ENCODE measurements around the gene SLITRK5.

Gene SLITRK5

DNA sequence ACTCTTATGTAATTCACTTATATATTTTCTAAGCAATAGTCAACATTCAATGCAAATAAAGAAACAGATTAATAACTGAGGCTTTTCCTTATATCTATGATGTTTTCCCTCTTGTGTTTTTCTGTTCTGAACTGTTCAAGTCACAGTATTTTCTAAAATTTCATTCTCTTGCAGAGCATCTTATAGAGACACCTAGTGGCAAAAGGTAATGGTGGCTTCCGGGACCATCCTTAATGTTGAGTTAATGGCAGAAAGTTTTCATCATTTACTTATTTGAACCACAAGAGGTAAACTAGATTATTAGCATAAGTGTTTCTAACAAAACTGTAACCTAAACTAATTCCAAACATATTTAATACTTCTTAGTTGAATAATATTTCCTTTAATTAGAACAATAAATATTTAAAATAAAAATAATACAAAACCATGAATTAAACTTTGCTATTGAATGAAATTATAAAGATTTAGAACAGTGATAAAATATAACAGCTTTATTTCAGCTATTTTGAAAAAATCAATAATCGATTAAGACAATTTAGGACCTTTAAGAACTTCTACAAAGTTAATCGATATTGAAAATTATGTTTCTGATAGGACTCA is 1.7 kb upstream of the SLITRK5 start:
- Histone ChIP-seq H2AFZ (ENCODE audit: low read depth, low read length, severe bottlenecking) (no peak overlapping the region), H3K9ac (ENCODE audit: low read length) (no peak overlapping the region), H3K9me2 (replicated peaks; ENCODE audit: insufficient read depth, low read length) (no peaks in the 10 kb centered on the region), H3F3A (ENCODE audit: insufficient read depth) (no peaks in the 10 kb centered on the region), H3K27ac (ENCODE audit: low read depth, low read length) (no peak overlapping the region), H3K27me3 (ENCODE audit: low read length) (no peaks in the 10 kb centered on the region), H3K4me3 (ENCODE audit: insufficient read depth, low read length, poor library complexity, severe bottlenecking) (no peak overlapping the region), H3K36me3 (ENCODE audit: low read length) (no peaks in the 10 kb centered on the region), H4K20me1 (ENCODE audit: low read depth, low read length) (no peaks in the 10 kb centered on the region), H3K4me2 (ENCODE audit: low read depth, low read length, poor library complexity, severe bottlenecking) (no peak overlapping the region), H3K9me3 (ENCODE audit: insufficient read depth, low read length) (no peaks in the 10 kb centered on the region), H3K79me2 (ENCODE audit: insufficient read depth, low read length) (no peaks in the 10 kb centered on the region)
- no peak for TF ChIP-seq EZH2phosphoT487 (conservative IDR thresholded peaks at IDR 0.05; ENCODE audit: low read length)
- TF ChIP-seq, protein P1, sequence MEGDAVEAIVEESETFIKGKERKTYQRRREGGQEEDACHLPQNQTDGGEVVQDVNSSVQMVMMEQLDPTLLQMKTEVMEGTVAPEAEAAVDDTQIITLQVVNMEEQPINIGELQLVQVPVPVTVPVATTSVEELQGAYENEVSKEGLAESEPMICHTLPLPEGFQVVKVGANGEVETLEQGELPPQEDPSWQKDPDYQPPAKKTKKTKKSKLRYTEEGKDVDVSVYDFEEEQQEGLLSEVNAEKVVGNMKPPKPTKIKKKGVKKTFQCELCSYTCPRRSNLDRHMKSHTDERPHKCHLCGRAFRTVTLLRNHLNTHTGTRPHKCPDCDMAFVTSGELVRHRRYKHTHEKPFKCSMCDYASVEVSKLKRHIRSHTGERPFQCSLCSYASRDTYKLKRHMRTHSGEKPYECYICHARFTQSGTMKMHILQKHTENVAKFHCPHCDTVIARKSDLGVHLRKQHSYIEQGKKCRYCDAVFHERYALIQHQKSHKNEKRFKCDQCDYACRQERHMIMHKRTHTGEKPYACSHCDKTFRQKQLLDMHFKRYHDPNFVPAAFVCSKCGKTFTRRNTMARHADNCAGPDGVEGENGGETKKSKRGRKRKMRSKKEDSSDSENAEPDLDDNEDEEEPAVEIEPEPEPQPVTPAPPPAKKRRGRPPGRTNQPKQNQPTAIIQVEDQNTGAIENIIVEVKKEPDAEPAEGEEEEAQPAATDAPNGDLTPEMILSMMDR (IDR thresholded peaks at IDR 0.05; ENCODE audit: insufficient read depth, low read length, poor library complexity, severe bottlenecking) = peak; percentile 40

DNA sequence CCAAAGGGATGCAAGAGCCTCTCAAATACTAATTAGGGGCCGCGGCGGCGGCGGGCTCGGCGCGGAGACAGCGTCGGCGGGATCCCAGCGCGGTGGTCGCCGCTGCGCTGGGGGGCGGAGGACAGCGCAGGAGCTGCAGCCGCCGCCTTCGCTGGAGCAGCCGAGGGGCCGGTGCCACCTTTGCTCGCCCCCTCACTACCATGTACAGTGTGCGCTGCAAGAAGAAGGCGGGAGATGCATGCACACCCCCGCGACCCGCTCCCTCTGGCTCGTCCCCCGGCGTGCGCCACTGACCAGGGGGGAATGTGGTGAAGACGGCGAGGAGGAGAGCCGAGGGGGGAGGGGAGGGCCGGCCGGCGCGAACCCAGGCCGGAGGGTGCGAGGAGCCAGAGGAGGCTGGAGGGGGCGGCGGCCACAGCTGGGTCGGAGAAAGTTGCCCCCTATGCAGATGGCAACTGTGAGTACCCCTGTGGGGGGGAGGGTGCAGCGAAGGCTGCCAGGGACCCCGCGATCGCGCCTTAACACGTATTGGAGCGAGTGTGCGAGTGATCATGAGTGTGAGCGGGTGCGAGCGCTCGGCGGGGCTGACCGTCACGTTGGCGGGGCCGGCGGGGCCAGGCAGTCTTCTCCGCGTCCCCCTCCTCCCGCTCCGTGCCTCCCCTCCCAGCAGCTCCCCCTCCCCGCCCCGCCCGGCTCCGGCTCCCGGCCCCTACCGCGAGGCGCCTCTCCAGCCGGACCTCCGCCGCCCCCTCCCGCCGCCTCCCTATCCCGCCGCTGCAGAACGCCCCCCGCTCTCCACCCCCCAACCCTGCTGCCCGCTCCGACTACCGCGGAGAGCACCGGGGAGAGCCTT is 808 bp downstream of the SLITRK5 start:
- Histone ChIP-seq H3K27ac (ENCODE audit: low read depth, low read length) (no peak overlapping the region), H3K4me2 (ENCODE audit: low read depth, low read length, poor library complexity, severe bottlenecking) (no peak overlapping the region), H3F3A (ENCODE audit: insufficient read depth) (no peaks in the 10 kb centered on the region), H3K79me2 (ENCODE audit: insufficient read depth, low read length) (no peaks in the 10 kb centered on the region), H3K9ac (ENCODE audit: low read length) (no peak overlapping the region), H2AFZ (ENCODE audit: low read depth, low read length, severe bottlenecking) (no peak overlapping the region), H4K20me1 (ENCODE audit: low read depth, low read length) (no peaks in the 10 kb centered on the region), H3K9me2 (replicated peaks; ENCODE audit: insufficient read depth, low read length) (no peaks in the 10 kb centered on the region), H3K4me3 (ENCODE audit: insufficient read depth, low read length, poor library complexity, severe bottlenecking) (no peak overlapping the region), H3K9me3 (ENCODE audit: insufficient read depth, low read length) (no peaks in the 10 kb centered on the region), H3K27me3 (ENCODE audit: low read length) (no peaks in the 10 kb centered on the region), H3K36me3 (ENCODE audit: low read length) (no peaks in the 10 kb centered on the region)
- TF ChIP-seq EZH2phosphoT487 (conservative IDR thresholded peaks at IDR 0.05; ENCODE audit: low read length) = no peak
- TF ChIP-seq, protein P1 (IDR thresholded peaks at IDR 0.05; ENCODE audit: insufficient read depth, low read length, poor library complexity, severe bottlenecking) = no peak

DNA sequence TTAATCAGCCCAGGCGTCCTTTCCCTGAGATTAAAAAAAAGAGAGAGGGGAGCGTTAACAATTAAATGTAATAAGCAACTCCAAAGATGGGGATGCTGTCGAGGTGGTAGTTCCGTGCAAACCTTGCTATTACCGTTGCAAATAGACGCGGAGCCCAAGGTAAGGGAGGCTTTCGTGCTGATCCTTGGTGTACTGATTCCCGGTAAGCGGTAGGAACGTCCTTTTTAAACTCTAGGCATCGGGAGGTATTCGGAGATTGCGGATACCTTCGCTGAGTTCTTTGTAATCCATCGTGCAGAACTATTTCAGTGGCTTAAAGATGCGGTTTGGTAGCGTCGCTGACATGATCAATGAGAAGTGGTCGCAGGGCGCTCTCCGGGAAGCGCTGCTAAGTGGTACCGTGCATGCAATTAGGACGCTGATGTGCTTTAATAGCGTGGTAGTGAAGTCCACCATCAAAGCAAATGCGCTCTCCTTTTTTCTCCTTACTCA is 3.1 kb downstream of the SLITRK5 start:
- H3K9ac ChIP-seq (ENCODE audit: low read length) = no peak overlapping the region
- H3K9me3 ChIP-seq (ENCODE audit: insufficient read depth, low read length) = no peaks in the 10 kb centered on the region
- H2AFZ ChIP-seq (ENCODE audit: low read depth, low read length, severe bottlenecking) = no peak overlapping the region
- no peak overlapping the region for H3K4me2 ChIP-seq (ENCODE audit: low read depth, low read length, poor library complexity, severe bottlenecking)
- TF ChIP-seq, protein P1 (IDR thresholded peaks at IDR 0.05; ENCODE audit: insufficient read depth, low read length, poor library complexity, severe bottlenecking) = no peak
- no peak for TF ChIP-seq EZH2phosphoT487 (conservative IDR thresholded peaks at IDR 0.05; ENCODE audit: low read length)
- H3K4me3 ChIP-seq (ENCODE audit: insufficient read depth, low read length, poor library complexity, severe bottlenecking) = no peak overlapping the region
- no peaks in the 10 kb centered on the region for H3K27me3 ChIP-seq (ENCODE audit: low read length)
- no peaks in the 10 kb centered on the region for H3K36me3 ChIP-seq (ENCODE audit: low read length)
- no peaks in the 10 kb centered on the region for H3F3A ChIP-seq (ENCODE audit: insufficient read depth)
- no peaks in the 10 kb centered on the region for H3K9me2 ChIP-seq (replicated peaks; ENCODE audit: insufficient read depth, low read length)
- no peaks in the 10 kb centered on the region for H4K20me1 ChIP-seq (ENCODE audit: low read depth, low read length)
- H3K79me2 ChIP-seq (ENCODE audit: insufficient read depth, low read length) = no peaks in the 10 kb centered on the region
- no peak overlapping the region for H3K27ac ChIP-seq (ENCODE audit: low read depth, low read length)

All from SU-DHL-6 (cell line).